ENCODE data around the gene UBAC1. TPM values are rescaled to one million over a fixed set of nuclear protein-coding genes. Genes with fewer than 3 reads are reported as not detected.

The UBAC1 gene
- total and polyA plus RNA-seq, 10 of the 15 experiments (the other 5 are each of a cell fraction or from before 2014, with no cell fraction given): 16.7 to 54.6 (median 38.5) TPM

GRCh38 chr9:135902655-135903357, 58.4 kb downstream of the UBAC1 start:
- no peak for FAIRE-seq

More at GRCh38 chr9:135902655-135903357, 58.4 kb downstream of the UBAC1 start:
- no peak overlapping the region for H3K4me2 ChIP-seq (ENCODE audit: control insufficient read depth, insufficient read depth)
- in situ Hi-C loops (cut with MboI) (no loop called here), intact Hi-C loops (cut with micrococcal nuclease; ENCODE audit: unreplicated experiment) (no loop called here)
- no peak for TF ChIP-seq YBX1 (IDR thresholded peaks at IDR 0.05)
- no peak for TF ChIP-seq NR2C1 (IDR thresholded peaks at IDR 0.05)
- TF ChIP-seq MXI1 (IDR thresholded peaks at IDR 0.05; ENCODE audit: low read depth, low read length): no peak
- TF ChIP-seq YY1 (IDR thresholded peaks at IDR 0.05; ENCODE audit: low read depth, low read length): no peak
- no peak for TF ChIP-seq POLR2AphosphoS2 (IDR thresholded peaks at IDR 0.05; ENCODE audit: low read depth, low read length)
- no peak for TF ChIP-seq RBBP5 (conservative IDR thresholded peaks at IDR 0.05)
- TF ChIP-seq IRF3 (IDR thresholded peaks at IDR 0.05): no peak
- no peak for TF ChIP-seq ZNF217 (IDR thresholded peaks at IDR 0.05)
- TF ChIP-seq FOXM1 (IDR thresholded peaks at IDR 0.05; ENCODE audit: low read depth, low read length): no peak
- no peak for TF ChIP-seq POU2F2 (IDR thresholded peaks at IDR 0.05; ENCODE audit: borderline replicate concordance, low read depth, low read length)
- TF ChIP-seq PBX3 (IDR thresholded peaks at IDR 0.05; ENCODE audit: insufficient replicate concordance, low read depth, low read length): no peak
- no peak for TF ChIP-seq MYC (IDR thresholded peaks at IDR 0.05; ENCODE audit: insufficient read depth, insufficient read length, insufficient replicate concordance, low read length, severe bottlenecking)
- TF ChIP-seq E2F4 (IDR thresholded peaks at IDR 0.05; ENCODE audit: low read depth, low read length): no peak
- TF ChIP-seq GATAD2B (conservative IDR thresholded peaks at IDR 0.05; ENCODE audit: low read depth): no peak
- no peak for TF ChIP-seq PML (IDR thresholded peaks at IDR 0.05; ENCODE audit: low read length)
- no peak for TF ChIP-seq HCFC1 (IDR thresholded peaks at IDR 0.05; ENCODE audit: low read length)
- TF ChIP-seq RELB (IDR thresholded peaks at IDR 0.05; ENCODE audit: low read depth): no peak
- H3K4me1 ChIP-seq (ENCODE audit: control insufficient read depth, insufficient read depth, low read length): peaks cover 18% of the 10 kb centered on the region
- no peaks in the 10 kb centered on the region for H4K20me1 ChIP-seq (ENCODE audit: control insufficient read depth, insufficient read depth)
- no TSS peak for BruUV-seq (replicated peaks)
- H3K4me3 ChIP-seq: no peak overlapping the region
- peaks cover 62% of the 10 kb centered on the region for H3K79me2 ChIP-seq (ENCODE audit: control insufficient read depth, insufficient read depth, low read length)
- ATAC-seq (no peak), DNase-seq (ENCODE audit: low read depth, low spot score) (no peak)
- no peaks in the 10 kb centered on the region for H3K27me3 ChIP-seq (replicated peaks in 1 of 2; ENCODE audit: control insufficient read depth in 2 of 2, insufficient read depth in 2 of 2, low read length in 1 of 2)
- SMC1A ChIA-PET (ENCODE audit: uncharacterized antibody, unreplicated experiment): interaction anchor here (0.7 kb wide), 1 partner anchor 16 kb away, joined by 3 read pairs; no protein-coding TSS in a partner anchor
- no peaks in the 10 kb centered on the region; a peak in 1 of 4 replicates for H3K36me3 ChIP-seq (ENCODE audit: control insufficient read depth in 2 of 2, insufficient read depth in 2 of 2, low read length in 1 of 2)
- RAD21 ChIA-PET (ENCODE audit: unreplicated experiment): no interaction called here
- H3K27ac ChIP-seq (ENCODE audit: control insufficient read depth, insufficient read depth): no peak overlapping the region
- H3K9ac ChIP-seq (ENCODE audit: control insufficient read depth, insufficient read depth, low read length): no peak overlapping the region
- H3K9me3 ChIP-seq (replicated peaks; ENCODE audit: control insufficient read depth, insufficient read depth, low read length): no peaks in the 10 kb centered on the region; the same call in 2 of the 3 replicates
- CTCF ChIA-PET: interaction anchor here (1.2 kb wide), 1 partner anchor 38 kb away, joined by 4 read pairs; no protein-coding TSS in a partner anchor
- POLR2A ChIA-PET: no interaction called here
- H2AFZ ChIP-seq (ENCODE audit: control insufficient read depth, low read depth, low read length): no peak overlapping the region
- WGBS (ENCODE audit: insufficient coverage, insufficient replicate concordance, low lambda C conversion rate, missing lambda C conversion rate): 96% methylated on average over 12 of the region's 12 CpGs
